Measurements from ENCODE around the gene TDRD5.
"Not testable (repeated sequence)": the region's sequence is repeated elsewhere in the genome, so short reads cannot be mapped to it uniquely, and the experiment has no call there.

TDRD5 gene

GRCh38 chr1:179598631-179599030, 7.0 kb downstream of the TDRD5 start:
- no peak for DNase-seq (ENCODE audit: low read depth in 3 of 3)

- DNase-seq (ENCODE audit: low read depth in 3 of 3) = no peak
These were observed 8.1 kb downstream of the TDRD5 start for GRCh38 chr1:179599623-179600249.

- no peak for DNase-seq (ENCODE audit: low read depth in 3 of 3)
These were observed 9.5 kb downstream of the TDRD5 start for GRCh38 chr1:179601093-179601492.

- no peak for DNase-seq (ENCODE audit: low read depth in 3 of 3)
These were observed 20.7 kb downstream of the TDRD5 start for GRCh38 chr1:179612361-179612760.

- no peak for DNase-seq (ENCODE audit: low read depth in 3 of 3)
These were observed 39.1 kb downstream of the TDRD5 start for GRCh38 chr1:179630719-179631118.

GRCh38 chr1:179632868-179633267, 41.2 kb downstream of the TDRD5 start:
- no peak for DNase-seq (ENCODE audit: low read depth in 3 of 3)

- no peak for DNase-seq (ENCODE audit: low read depth in 3 of 3)
These were observed 45.7 kb downstream of the TDRD5 start for GRCh38 chr1:179637211-179637860.

- DNase-seq (ENCODE audit: low read depth in 3 of 3) = no peak
These were observed 69.4 kb downstream of the TDRD5 start for GRCh38 chr1:179661018-179661417.

GRCh38 chr1:179663810-179664209, 72.2 kb downstream of the TDRD5 start:
- no peak for DNase-seq (ENCODE audit: low read depth in 3 of 3)

- no peak for DNase-seq (ENCODE audit: low read depth in 3 of 3)
These were observed 86.2 kb downstream of the TDRD5 start for GRCh38 chr1:179677882-179678281.

GRCh38 chr1:179694530-179694929, 102.9 kb downstream of the TDRD5 start:
- not testable (repeated sequence) for DNase-seq (ENCODE audit: low read depth in 3 of 3)

- DNase-seq (ENCODE audit: low read depth in 3 of 3) = no peak
These were observed 111.4 kb downstream of the TDRD5 start for GRCh38 chr1:179702946-179703539.

GRCh38 chr1:179706339-179706941, 114.8 kb downstream of the TDRD5 start:
- peak; percentile 15 to 55 (median 37) for DNase-seq (ENCODE audit: low read depth in 3 of 3)

GRCh38 chr1:179707406-179707805, 115.8 kb downstream of the TDRD5 start:
- no peak for DNase-seq (ENCODE audit: low read depth in 3 of 3)

GRCh38 chr1:179708434-179709195, 117.0 kb downstream of the TDRD5 start:
- DNase-seq (ENCODE audit: low read depth in 3 of 3) = no peak

GRCh38 chr1:179709841-179710329, 118.3 kb downstream of the TDRD5 start:
- no peak for DNase-seq (ENCODE audit: low read depth in 3 of 3)

- no peak for DNase-seq (ENCODE audit: low read depth in 3 of 3)
These were observed 122.5 kb downstream of the TDRD5 start for GRCh38 chr1:179714159-179714558.

GRCh38 chr1:179714623-179715022, 123.0 kb downstream of the TDRD5 start:
- DNase-seq (ENCODE audit: low read depth in 3 of 3) = no peak

GRCh38 chr1:179719272-179719671, 127.6 kb downstream of the TDRD5 start:
- DNase-seq (ENCODE audit: low read depth in 3 of 3) = no peak

GRCh38 chr1:179728271-179728670, 136.6 kb downstream of the TDRD5 start:
- DNase-seq (ENCODE audit: low read depth in 3 of 3) = no peak

- DNase-seq (ENCODE audit: low read depth in 3 of 3) = no peak
These were observed 138.2 kb downstream of the TDRD5 start for GRCh38 chr1:179729881-179730280.

- no peak for DNase-seq (ENCODE audit: low read depth in 3 of 3)
These were observed 140.0 kb downstream of the TDRD5 start for GRCh38 chr1:179731643-179732042.
